OCI-LY3 (cell line): ENCODE measurements around the gene IQCB1.

Experiments
- H2AFZ ChIP-seq: fragments of 200-600, 300-600 bp; shearing (Covaris generic); 2 replicates; pipeline ENCODE4 v1.6.0; 2014; ENCODE audit warnings: antibody characterized with exemption, low read depth, low read length
- H3K27ac ChIP-seq: fragments of 200-600, 300-600 bp; sonication (generic); 2 replicates; pipeline ENCODE4 v1.5.1; 2014; ENCODE audit warnings: mild to moderate bottlenecking, low read length, moderate library complexity, mixed read lengths
- H3K27me3 ChIP-seq: fragments of 200-600, 300-600 bp; sonication (generic); 2 replicates; pipeline ENCODE4 v1.6.1; 2014; ENCODE audit warnings: low read depth, low read length, mixed read lengths
- H3K36me3 ChIP-seq: fragments of 200-600, 300-600 bp; sonication (generic); replicated peaks from 2 replicates; pipeline ENCODE3; 2014; ENCODE audit warnings: low read depth, low read length, mixed read lengths
- H3K4me1 ChIP-seq: fragments of 300-600, 200-600 bp; sonication (generic); 2 replicates; pipeline ENCODE4 v1.6.1; 2014; ENCODE audit warnings: low read length, mixed read lengths
- H3K4me2 ChIP-seq: fragments of 200-600, 300-600 bp; sonication (generic); 2 replicates; pipeline ENCODE4 v1.6.1; 2014; ENCODE audit warnings: low read length, mixed read lengths
- H3K4me3 ChIP-seq: fragments of 300-600, 200-600 bp; sonication (generic); 2 replicates; pipeline ENCODE4 v1.5.1; 2014; ENCODE audit warnings: antibody characterized with exemption, mild to moderate bottlenecking, low read length, moderate library complexity
- H3K79me2 ChIP-seq: fragments of 300-600, 200-600 bp; shearing (Covaris generic); 2 replicates; pipeline ENCODE4 v1.6.1; 2014; ENCODE audit warnings: mild to moderate bottlenecking, low read length, mixed read lengths
- H3K9ac ChIP-seq: fragments of 300-600, 200-600 bp; shearing (Covaris generic); 2 replicates; pipeline ENCODE4 v1.6.0; 2014; ENCODE audit warnings: mild to moderate bottlenecking, low read length, moderate library complexity
- H3K9me3 ChIP-seq: fragments of 200-600, 300-600 bp; shearing (Covaris generic); 2 replicates; pipeline ENCODE4 v1.6.1; 2014; ENCODE audit warnings: low read length, mixed read lengths; ENCODE audit not compliant: insufficient read depth
- H4K20me1 ChIP-seq: fragments of 200-600, 300-600 bp; sonication (generic); 2 replicates; pipeline ENCODE4 v1.6.1; 2016; ENCODE audit warnings: low read length, mixed read lengths; ENCODE audit not compliant: insufficient read depth
- CTCF ChIP-seq: fragments of 200-600, 300-600 bp; sonication (generic); IDR thresholded peaks from 2 replicates; pipeline ENCODE4 v1.5.1; 2014; ENCODE audit warnings: antibody characterized with exemption, low read length, low read depth
- EZH2phosphoT487 ChIP-seq: fragments of 200-600 bp; shearing (Covaris generic); IDR thresholded peaks from 2 replicates; pipeline ENCODE4 v1.6.1; 2018; ENCODE audit warnings: antibody characterized with exemption, mixed run types, low read depth

Gene IQCB1

GRCh38 chr3:121722411-121722810, 112.4 kb downstream of the IQCB1 start:
- no peak overlapping the region for H3K4me2 ChIP-seq
- H3K27me3 ChIP-seq: no peaks in the 10 kb centered on the region
- peaks cover 7% of the 10 kb centered on the region; the same call in 1 of the 2 replicates for H3K4me1 ChIP-seq
- H3K36me3 ChIP-seq: peaks cover 37% of the 10 kb centered on the region
- no peaks in the 10 kb centered on the region for H3K9me3 ChIP-seq
- no peaks in the 10 kb centered on the region for H4K20me1 ChIP-seq
- no peak overlapping the region for H2AFZ ChIP-seq
- H3K4me3 ChIP-seq: no peak overlapping the region
- TF ChIP-seq CTCF (no peak), EZH2phosphoT487 (no peak)
- H3K27ac ChIP-seq: no peak overlapping the region
- H3K79me2 ChIP-seq: no peaks in the 10 kb centered on the region
- H3K9ac ChIP-seq: no peak overlapping the region

GRCh38 chr3:121720163-121720562, 114.7 kb downstream of the IQCB1 start:
- H3K79me2 ChIP-seq: no peaks in the 10 kb centered on the region
- H3K4me2 ChIP-seq: no peak overlapping the region
- H4K20me1 ChIP-seq: no peaks in the 10 kb centered on the region
- TF ChIP-seq EZH2phosphoT487: no peak
- no peak for TF ChIP-seq CTCF
- H3K27ac ChIP-seq: no peak overlapping the region
- H3K27me3 ChIP-seq: no peaks in the 10 kb centered on the region
- H3K36me3 ChIP-seq: peaks cover 47% of the 10 kb centered on the region
- no peaks in the 10 kb centered on the region for H3K9me3 ChIP-seq
- no peak overlapping the region for H3K9ac ChIP-seq
- no peak overlapping the region for H3K4me3 ChIP-seq
- H2AFZ ChIP-seq: no peak overlapping the region
- H3K4me1 ChIP-seq: peaks cover 7% of the 10 kb centered on the region; the same call in 1 of the 2 replicates
